Measurements from ENCODE around the gene SPOCK2. TPM values are rescaled to one million over a fixed set of nuclear protein-coding genes. Genes with fewer than 3 reads are reported as not detected.
A peak's percentile ranks its signal among the peaks of the same experiment; 100 is the strongest.

SPOCK2 gene
- polyA plus RNA-seq, 1 donor (not counting 4 experiments of a cell fraction or from before 2014, with no cell fraction given): 0.14 TPM

- peaks cover 2% of the 10 kb centered on the region for H3K9me3 ChIP-seq (ENCODE audit: control insufficient read depth, low read depth, low read length)
- H4K20me1 ChIP-seq (ENCODE audit: control insufficient read depth, extremely low read depth, insufficient read depth, low read length): no peaks in the 10 kb centered on the region
- H3K9ac ChIP-seq (ENCODE audit: control insufficient read depth, extremely low read depth, insufficient read depth, low read length): no peak overlapping the region
- H3K79me2 ChIP-seq (ENCODE audit: control insufficient read depth, insufficient read depth, low read length): no peaks in the 10 kb centered on the region
- H3K4me3 ChIP-seq (ENCODE audit: control insufficient read depth in 2 of 3, extremely low read depth in 1 of 3, insufficient read depth in 2 of 3, low read depth in 1 of 3, low read length in 3 of 3): no peak overlapping the region
- H3K27me3 ChIP-seq (ENCODE audit: control insufficient read depth, extremely low read depth, insufficient read depth, low read length): no peaks in the 10 kb centered on the region
- no peak overlapping the region for H3K27ac ChIP-seq (ENCODE audit: control insufficient read depth, insufficient read depth, low read length)
- no peaks in the 10 kb centered on the region for H3K36me3 ChIP-seq (ENCODE audit: control insufficient read depth in 2 of 2, extremely low read depth in 1 of 2, insufficient read depth in 2 of 2, low read length in 2 of 2)
- FAIRE-seq: no peak
- no peaks in the 10 kb centered on the region for H3K9me1 ChIP-seq (ENCODE audit: control insufficient read depth, extremely low read depth, insufficient read depth, low read length)
- dilution Hi-C loops (cut with MboI; ENCODE audit: extremely low pct_ligation_motif_present, low sequenced_read_pairs): no loop called here
- no peak overlapping the region for H2AFZ ChIP-seq (ENCODE audit: control insufficient read depth, low read length)
- no peak for DNase-seq (ENCODE audit: low read depth, low spot score)
- H3K4me1 ChIP-seq (ENCODE audit: control insufficient read depth, extremely low read depth, insufficient read depth, low read length): peaks cover 23% of the 10 kb centered on the region
- TF ChIP-seq CTCF (optimal IDR thresholded peaks at IDR 0.05 in 1 of 3, IDR thresholded peaks at IDR 0.05 in 1 of 3, conservative IDR thresholded peaks at IDR 0.05 in 1 of 3; ENCODE audit: extremely low read depth in 1 of 3, insufficient read depth in 2 of 3, low read length in 3 of 3) (no peak), EZH2 (IDR thresholded peaks at IDR 0.05; ENCODE audit: low read length) (no peak)
- H3K4me2 ChIP-seq (ENCODE audit: control insufficient read depth, extremely low read depth, insufficient read depth, low read depth, low read length): no peak overlapping the region
Observed at GRCh38 chr10:72045586-72045985, 42.8 kb downstream of the SPOCK2 start.

- Histone ChIP-seq H3K4me2 (ENCODE audit: control insufficient read depth, extremely low read depth, insufficient read depth, low read depth, low read length) (peak overlapping the region; percentile 80), H3K27ac (ENCODE audit: control insufficient read depth, insufficient read depth, low read length) (peak overlapping the region; percentile 52)
- peak; percentile 78 for FAIRE-seq
Observed at GRCh38 chr10:72044417-72045041, 43.8 kb downstream of the SPOCK2 start.

More at GRCh38 chr10:72044417-72045041, 43.8 kb downstream of the SPOCK2 start:
- Histone ChIP-seq H3K9ac (ENCODE audit: control insufficient read depth, extremely low read depth, insufficient read depth, low read length) (peak overlapping the region; percentile 41), H3K4me3 (ENCODE audit: control insufficient read depth in 2 of 3, extremely low read depth in 1 of 3, insufficient read depth in 2 of 3, low read depth in 1 of 3, low read length in 3 of 3) (no peak overlapping the region), H3K9me3 (ENCODE audit: control insufficient read depth, low read depth, low read length) (peaks cover 2% of the 10 kb centered on the region), H3K9me1 (ENCODE audit: control insufficient read depth, extremely low read depth, insufficient read depth, low read length) (no peaks in the 10 kb centered on the region), H3K36me3 (ENCODE audit: control insufficient read depth in 2 of 2, extremely low read depth in 1 of 2, insufficient read depth in 2 of 2, low read length in 2 of 2) (no peaks in the 10 kb centered on the region), H3K4me1 (ENCODE audit: control insufficient read depth, extremely low read depth, insufficient read depth, low read length) (peaks cover 23% of the 10 kb centered on the region), H2AFZ (ENCODE audit: control insufficient read depth, low read length) (peak overlapping the region; percentile 98), H3K27me3 (ENCODE audit: control insufficient read depth, extremely low read depth, insufficient read depth, low read length) (no peaks in the 10 kb centered on the region), H3K79me2 (ENCODE audit: control insufficient read depth, insufficient read depth, low read length) (no peaks in the 10 kb centered on the region), H4K20me1 (ENCODE audit: control insufficient read depth, extremely low read depth, insufficient read depth, low read length) (no peaks in the 10 kb centered on the region)
- dilution Hi-C loops (cut with MboI; ENCODE audit: extremely low pct_ligation_motif_present, low sequenced_read_pairs): no loop called here
- peak; percentile 35 for DNase-seq (ENCODE audit: low read depth, low spot score)
- TF ChIP-seq CTCF (optimal IDR thresholded peaks at IDR 0.05 in 1 of 3, IDR thresholded peaks at IDR 0.05 in 1 of 3, conservative IDR thresholded peaks at IDR 0.05 in 1 of 3; ENCODE audit: extremely low read depth in 1 of 3, insufficient read depth in 2 of 3, low read length in 3 of 3): peak in 2 of 3 experiments; percentile 34 to 54
- no peak for TF ChIP-seq EZH2 (IDR thresholded peaks at IDR 0.05; ENCODE audit: low read length)
